ENCODE measurements around the gene SLC25A39. TPM values are rescaled to one million over a fixed set of nuclear protein-coding genes. Genes with fewer than 3 reads are reported as not detected.

SLC25A39 gene
- total RNA-seq, 1 donor from 2014 or later: 68.0 TPM

DNA sequence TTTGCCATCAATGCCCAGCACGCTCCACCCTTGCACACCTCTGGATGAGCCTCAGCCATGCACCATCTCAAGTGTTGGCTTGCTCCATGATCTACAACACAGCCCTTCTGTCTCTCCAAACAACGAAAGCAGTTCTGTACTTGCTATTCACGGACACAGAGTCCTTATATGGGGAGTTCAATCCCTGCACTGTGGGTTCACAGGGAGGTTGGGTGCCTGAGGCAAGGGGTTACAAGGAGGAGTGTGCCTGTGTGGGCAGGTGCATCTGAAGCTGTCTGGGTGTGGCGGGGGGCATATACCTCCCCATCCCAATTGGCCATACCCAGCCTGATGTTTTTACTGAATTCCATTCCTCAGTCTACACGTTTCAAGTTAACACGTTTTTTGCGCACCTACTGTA is 10.6 kb downstream of the SLC25A39 start:
- no peak for DNase-seq

DNA sequence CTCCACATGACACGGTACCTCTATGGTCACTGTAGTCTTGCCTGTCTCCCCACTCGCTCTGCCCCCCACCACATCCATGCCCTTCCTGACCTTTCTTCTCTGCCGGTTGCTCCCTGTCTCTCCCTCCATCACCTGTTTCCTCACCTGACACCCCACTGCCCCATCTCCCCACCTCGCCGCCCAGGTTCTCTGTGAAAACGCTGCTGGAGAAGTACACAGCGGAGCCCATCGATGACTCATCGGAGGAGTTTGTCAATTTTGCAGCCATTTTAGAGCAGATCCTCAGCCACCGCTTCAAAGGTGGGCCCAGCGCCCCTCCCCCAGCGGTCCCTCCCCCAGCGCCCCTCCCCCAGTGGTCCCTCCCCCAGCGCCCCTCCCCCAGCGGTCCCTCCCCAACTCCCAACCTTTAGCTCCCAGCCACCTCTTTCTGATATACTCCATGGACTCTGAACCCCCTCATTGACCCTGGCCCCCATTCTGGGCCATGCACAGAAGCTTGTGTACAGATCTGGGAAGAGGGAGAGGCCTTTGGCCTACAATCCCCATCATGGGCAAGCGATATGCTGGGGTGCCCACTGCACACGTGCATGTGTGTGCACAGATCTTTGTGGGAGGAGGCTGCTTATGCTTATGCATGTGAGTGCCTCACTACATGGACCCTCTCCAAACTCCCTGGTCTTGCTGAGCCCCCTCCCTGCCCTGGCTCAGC is 12.1 kb downstream of the SLC25A39 start:
- DNase-seq: no peak

DNA sequence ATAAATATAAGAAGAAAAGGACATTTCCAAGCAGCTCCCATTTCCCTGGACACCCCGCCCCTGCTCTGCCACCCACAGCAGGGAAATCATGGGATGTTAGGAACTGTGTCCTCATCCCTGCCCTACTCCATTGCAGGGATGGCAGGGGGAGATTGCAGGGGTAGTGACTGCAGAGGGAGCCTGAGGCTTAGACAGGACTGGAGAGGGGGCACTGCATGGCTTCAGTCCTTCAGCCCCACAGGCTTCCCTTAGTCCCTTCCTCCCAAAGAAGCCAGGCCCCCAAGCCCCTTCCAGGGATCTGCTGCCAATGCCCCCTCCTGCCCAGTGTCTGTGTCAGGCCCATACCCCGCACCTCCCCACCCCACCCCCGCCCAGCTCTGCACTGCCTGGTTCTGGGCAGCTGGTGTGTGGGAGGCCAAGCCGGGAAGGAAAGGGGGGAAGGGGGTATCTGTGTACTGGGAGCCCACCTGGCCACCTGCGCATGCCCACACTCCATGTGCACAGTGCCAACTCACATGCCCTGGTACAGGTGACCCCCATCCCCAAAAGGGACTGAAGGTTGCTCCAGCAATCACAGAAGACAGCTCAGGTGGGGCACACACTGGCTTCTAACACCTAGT is 13.0 kb downstream of the SLC25A39 start:
- DNase-seq: no peak

DNA sequence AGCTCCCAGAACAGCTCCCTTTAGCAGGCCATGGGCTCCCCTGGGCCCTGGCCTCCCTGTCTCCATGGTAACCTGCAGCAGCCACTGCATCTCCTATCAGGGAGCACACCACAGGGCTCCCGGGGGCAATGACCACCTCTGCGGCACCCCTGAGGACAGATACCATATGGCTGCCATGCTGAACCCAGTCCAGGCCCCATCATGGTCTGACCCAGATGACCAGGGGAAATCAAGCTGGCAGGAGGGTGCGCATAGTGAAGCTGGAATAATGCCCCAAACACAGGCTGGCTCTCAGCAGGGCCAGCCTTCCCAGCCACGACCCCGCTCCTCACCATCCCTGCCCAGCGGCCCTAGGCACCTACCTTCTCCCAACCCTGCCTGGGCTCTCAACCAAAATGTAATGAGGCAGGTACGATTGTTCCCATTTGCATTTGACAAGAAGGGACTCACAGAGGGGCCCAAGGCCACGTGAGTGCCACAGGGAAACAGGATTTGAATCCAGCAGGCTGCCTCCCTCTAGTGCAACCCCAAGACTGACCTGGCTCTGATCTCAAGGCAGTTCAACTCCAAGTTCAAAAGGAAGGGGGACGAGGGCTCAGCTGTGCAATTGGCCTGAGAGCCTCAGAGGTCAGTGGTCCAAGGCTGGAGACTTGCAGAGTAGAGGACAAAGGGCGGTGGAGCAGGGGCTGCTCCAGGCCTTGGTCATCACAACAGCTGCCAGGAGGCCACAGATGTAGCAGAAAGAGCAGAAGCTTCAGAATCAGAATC is 13.8 kb downstream of the SLC25A39 start:
- no peak for DNase-seq

DNA sequence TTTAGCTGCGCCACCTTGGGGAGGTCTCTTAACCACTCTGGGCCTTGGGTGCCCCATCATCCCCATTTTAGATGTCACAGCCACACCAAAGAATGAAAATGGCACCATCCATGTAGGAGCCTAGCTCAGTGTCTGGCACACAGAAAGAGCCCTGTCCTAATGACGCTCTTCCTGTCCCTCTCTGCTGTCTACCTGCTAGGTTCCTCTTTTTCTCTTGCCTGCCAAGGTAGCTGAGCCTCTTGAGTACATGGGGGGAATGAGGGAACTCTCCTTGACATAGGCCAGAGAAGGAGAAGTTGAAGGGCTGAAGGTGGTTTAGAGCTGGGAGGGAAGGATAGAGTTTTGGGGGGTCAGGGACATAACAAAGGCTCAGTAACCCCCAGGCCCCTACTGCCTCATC is 14.4 kb downstream of the SLC25A39 start:
- no peak for DNase-seq

DNA sequence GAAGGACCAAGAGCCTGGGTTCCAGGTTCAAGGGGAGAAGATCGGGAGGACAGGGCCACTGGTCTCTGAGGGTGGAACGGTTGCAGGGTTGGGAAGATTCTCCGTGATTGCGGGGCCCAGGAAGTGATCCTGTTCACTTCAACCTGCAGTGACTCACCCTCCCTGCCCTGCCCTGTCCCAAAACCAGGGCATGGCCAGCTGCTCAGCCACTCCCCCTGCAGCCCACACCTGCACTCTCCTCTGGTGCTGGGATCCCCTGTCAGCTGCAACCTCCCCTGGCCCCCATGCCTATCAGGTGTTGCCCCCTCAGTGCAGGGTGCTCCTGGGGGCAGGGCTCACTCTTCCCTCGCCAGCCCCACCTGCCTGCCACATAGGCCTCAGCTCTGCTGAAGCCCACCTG is 15.2 kb downstream of the SLC25A39 start:
- DNase-seq: no peak

DNA sequence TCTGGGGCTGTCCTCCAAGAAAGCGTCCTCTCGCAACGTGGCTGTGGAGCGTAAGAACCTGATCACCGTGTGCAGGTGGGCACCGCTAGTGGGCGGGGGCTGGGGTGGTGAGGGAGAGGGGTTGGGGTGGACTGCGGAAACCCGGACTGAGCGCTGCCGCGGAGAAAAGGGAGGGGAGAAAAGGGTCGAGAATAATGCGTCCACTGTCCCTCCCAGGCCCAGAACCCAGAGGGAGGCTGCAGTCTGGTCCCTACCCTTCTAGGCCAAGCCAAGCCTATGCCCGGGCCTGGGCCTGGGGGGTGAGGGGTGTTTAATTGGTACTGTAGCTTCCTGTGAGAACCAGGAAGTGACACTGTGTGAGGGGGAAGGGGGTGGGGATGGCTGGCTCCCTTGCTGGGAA is 15.8 kb downstream of the SLC25A39 start:
- DNase-seq: no peak

DNA sequence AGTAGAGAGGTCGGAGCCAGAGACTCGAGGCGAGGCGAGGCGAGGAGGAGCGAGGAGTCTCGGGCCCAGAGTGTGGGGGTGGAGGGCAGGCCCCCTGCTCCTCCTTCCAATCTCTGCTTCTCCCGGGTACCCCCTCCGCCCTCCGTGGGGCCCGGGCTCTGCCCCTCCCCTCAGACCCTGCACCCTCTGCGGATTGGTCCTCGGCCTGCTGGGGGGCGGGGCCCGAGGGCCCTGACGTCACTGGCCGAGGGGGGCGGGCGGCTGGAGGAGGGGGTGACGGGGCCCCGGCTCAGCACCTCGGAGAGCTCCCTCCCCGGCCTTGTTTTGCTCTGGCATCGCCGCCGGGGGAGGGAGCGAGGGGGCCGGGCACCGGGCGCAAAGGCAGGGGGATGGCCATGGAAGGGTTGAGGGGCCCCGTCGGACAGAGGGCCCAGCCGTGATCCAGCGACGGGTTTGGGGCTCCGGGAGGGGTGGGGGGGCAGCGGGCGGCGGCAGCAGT is 16.3 kb downstream of the SLC25A39 start, which contains the start of gene RUNDC3A:
Gene RUNDC3A (plus strand): TSS at position 282 of the 499 bp plus-strand sequence. CDS start 232 bp downstream, outside the sequence.
- peak; percentile 82 for DNase-seq

DNA sequence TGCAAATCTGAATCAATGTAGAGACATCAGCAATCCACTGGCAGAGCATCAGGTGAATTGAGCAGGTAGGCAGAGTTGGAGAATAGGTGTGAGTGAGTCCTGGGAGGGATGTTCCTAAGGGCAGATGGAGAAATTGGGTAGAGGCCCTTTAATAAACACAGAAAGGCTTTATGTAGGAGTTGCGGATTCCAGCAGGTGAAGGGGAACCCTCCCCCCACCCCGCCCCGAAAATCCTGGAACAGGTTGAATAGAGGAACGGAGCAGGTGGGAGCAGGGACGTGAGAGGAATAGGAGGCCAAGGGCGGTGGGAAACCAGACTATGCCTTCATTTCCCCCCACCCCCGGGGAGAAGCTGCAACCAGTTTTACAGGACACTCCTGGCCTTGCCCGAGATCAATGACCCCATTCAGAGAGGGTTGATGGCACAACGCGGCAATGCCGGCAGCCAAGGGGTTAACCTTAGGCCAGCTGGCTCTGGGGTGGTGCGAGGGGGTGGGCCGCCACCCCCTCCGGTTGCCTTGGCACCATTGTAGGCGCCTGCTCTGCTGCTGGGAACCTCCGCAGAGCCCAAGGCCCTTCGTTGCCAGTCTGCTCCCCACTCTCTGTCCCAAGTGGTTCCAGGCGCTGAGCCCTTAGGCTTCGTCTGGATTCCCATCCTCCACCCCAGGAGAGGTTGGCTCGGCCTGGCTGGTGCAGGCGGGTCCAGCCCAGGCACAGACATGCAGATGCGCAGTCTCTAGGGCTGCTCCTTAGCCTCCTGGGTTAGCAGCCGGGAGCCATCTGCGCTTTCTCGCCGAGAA is 17.0 kb downstream of the SLC25A39 start:
- DNase-seq: peak; percentile 56

DNA sequence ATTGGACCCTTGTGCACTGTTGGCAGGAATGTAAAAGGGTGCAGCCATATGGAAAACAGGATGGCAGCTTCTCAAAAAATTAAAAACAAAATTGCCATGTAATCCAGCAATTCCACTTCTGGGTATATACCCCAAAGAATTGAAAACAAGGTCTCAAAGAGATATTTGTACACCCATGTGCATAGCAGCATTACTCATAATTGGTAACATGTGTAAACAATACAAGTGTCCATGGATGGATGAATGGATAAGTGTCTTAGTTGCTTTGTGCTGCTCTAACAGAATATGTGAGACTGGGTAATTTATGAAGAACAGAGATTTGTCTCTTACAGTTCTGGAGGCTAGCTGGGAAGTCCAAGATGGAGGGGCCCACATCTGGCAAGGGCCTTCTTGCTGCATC is 20.0 kb downstream of the SLC25A39 start:
- no peak for DNase-seq

DNA sequence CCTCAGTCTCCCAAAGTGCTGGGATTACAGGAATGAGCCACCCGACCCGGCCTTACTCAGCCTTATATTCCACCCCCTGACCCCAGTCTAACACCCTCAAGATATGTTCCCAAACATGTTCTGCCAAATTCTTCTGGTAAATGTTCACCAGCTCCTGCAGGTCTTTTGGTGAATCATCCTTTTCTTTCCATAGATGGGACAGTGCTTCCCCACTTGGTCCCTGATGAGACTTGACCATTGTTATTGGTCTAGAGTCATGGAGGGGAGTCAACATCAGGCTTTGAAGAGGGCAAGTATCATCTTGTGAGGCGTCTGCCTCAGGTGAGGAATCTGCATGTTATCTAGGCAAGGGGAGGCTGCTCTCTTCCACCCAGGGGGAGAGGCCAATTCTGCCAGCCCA is 26.6 kb downstream of the SLC25A39 start:
- DNase-seq: no peak

DNA sequence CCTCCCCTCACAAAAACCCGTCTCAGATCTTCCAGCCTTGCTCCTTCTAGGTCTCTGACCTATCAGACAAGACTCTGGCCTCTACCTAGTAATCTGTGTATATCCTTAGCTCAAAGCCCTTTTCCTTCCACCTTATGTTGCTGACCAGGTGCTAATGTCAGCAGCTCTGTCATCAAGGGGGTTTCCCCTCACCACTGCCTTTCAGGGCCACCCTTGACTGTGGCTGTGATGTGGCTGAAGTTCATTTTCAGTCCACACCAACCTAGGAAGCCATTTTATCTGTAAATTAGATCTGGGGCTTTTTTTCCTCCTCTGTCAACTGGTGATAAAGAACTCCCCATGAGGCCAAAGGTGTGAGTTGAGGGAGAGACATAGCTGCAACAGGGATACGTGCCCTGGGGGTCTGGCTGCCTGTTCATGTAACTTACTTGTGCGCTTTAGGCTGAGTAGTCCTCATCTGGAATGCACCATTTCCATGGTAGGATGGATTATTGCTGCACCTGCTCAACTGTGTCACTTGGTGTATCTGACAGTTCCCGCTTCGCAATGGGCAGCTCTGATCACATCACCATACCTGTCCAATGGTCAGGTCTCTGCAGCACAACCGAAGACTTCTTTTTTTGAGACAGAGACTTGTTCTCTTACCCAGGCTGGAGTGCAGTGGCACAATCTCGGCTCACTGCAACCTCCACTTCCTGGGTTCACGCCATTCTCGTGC is 31.0 kb downstream of the SLC25A39 start:
- DNase-seq: no peak

DNA sequence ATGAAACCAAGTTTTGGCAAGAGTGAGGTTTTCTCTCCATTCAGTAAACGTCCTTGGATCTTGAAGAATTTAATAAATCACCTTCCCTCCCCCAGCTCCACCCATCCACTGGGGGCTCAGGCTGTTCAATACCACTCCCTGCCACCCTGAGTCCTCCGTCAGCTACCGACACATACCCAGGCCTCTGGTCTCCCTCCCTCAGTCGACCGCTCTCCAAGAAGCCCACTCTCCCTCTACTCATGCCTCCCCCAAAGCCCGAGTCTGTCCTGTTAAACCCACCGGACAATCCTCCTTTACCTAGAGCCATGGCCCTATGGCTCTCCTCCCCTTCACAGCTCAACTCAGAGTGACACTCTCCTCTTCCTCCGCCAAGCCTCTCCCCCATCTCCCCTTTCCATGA is 37.0 kb downstream of the SLC25A39 start:
- DNase-seq: no peak

DNA sequence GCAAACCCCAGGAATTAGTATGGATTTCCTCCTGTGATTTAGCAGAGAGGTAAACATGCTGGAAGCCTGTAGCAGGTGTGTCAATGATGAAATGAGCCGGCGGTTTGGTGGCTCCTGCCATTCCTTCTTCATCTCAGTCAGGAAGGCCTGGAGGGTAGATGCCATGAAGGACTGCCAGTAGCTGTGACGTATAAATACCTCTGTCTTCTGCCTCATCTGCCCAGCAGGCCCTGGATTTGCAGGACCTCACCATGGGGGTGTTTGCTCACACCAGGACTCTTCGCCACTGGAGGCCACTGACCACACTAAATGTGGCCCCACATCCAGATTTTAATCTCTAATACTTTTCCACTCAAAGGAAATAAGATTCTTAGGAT is 40.6 kb downstream of the SLC25A39 start:
- DNase-seq: no peak

DNA sequence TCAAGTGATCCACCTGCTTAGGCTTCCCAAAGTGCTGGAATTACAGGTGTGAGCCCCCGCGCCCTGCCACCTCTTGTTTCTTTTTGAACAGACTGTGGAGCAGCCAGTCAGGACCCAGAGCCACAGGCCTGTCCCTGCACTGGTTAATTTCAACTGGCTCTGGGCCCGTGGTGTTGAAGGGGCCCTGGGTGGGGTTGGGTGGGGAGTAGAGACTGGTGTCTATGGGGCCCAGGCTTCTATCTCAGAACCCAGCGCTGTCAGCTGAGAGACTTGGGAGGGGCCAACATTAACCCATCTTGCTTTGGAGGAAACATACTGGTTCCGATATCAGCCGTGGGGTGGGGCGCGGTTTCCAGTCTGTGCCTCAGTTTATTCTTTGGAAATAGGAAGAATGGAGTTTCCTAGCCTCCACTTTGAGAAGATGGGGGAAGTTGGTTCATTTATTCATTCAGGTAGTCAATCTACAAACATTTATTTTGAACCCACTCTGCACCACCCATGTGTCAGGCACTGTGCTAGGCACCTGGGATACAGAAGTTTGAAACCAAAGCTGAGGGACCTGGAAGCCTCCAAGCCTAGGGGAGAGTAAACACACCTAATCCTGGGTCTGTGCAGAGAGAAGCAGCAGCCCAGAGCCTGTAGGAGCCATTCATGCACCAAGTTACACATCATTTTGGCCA is 41.1 kb downstream of the SLC25A39 start:
- DNase-seq: no peak

DNA sequence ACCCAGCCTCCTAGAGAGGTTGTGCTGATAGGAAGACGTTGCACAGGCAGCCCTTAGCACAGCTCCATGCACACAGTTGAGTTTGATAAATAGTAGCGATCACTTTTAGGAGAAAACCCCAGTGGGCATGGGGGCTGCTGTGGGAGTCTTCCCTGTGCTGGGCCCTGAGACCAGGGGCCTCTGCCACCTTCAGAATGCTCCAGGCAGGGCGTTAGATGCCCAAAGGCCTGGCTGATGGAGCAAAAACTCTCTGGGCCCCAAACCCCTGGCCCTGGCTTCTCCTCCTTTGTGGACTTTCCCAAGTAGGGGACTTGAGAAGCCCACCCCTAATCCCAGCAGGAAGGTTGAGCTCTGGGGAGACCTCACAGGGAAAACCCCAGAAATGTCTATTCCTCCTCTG is 42.4 kb downstream of the SLC25A39 start:
- no peak for DNase-seq

DNA sequence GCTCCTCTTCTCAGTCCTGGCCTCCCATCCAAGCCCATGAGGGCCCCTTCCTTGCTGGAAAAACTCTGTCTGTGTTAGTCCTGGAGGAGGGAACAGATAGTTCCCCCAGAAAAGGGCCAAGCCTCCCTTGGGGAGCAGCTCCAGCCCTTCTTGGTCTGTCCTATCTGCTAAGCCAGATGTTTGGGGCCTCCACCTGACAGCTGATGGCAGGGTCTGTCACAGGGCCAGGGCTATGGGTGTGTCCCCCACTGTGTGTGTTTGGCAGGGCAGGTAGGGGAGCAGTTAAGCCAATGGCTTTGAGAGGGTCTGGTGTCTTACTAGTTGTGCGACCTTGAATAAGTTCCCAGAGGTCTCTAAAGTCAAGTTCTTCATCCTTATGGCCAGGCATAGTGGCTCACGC is 43.1 kb downstream of the SLC25A39 start:
- DNase-seq: no peak

DNA sequence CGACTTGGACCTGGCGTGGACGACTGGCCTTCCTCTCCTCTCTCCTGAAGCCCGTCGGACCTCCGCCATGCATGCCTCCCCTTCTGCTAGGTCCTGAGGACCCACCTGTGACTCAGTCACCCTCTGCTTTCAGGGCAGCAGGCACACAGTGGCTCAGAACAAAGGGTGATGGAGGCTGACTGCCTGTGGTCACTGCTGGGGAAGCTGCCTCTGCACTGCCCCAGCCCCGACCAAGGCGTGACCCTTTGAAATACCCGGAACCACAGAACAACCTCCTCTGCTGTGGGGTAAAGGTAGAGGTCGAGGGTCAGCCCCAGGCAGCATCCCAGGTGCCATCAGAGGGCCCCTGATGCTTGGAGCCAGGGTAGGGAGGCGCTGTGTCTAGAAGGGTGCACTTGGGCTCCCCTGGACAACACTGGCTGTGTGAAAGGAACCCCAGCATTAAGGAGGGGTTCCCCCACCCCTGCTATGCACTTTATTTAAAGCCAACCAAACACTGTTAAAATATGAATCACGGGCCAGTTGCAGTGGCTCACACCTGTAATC is 44.2 kb downstream of the SLC25A39 start:
- DNase-seq: no peak

DNA sequence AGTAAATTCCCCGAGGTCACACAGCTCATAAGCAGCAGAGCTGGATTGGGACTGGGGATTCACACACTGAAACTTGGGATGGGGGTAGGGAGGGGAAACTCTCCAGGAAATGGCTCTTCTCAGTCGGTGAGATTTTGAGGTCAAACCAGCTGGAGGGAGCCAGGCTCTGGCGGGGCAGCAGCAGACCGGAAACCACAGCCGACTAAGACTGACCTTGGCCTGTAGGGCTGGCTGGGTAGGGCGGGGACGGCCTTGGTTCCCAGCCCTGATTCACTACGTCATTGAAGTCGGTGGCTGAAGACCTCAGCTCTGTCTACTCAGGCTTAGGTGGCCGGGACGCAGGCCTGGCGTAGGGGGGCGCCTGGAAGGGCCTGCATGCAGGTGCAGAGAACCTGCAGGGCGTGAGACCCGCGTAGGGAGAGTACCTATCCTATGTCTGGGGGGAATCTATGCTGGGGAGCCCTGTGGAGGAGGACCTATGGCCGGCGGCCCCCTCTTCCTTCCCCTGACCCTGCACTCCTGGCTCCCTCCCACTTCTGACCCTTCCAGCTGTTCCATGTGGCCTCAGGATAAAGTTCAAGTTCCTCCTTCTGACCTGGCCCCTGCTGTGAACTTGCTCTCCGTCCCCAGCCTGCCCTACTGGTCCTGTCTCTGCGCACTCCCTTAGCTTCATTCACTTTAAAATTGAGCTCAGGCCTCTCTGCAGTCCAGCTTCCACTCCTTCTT is 44.8 kb downstream of the SLC25A39 start:
- peak; percentile 10 for DNase-seq

DNA sequence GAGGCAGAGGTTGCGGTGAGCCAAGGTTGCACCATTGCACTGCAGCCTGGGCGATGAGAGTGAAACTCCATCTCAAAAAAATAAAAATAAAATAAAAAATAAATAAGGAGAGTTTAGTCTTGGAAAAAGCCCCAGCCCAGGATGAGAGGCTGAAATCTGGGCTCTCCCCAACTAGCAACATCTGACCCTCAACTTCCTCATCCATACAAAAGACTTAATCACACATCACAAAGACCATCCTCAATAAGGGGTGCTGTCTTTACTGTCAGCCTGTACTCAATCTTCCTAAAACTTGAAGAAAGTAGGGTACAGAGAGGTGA is 45.3 kb downstream of the SLC25A39 start:
- no peak for DNase-seq
